ENCODE data around the gene TTC17. TPM values are rescaled to one million over a fixed set of nuclear protein-coding genes. Genes with fewer than 3 reads are reported as not detected.
"Not testable (repeated sequence)": the region's sequence is repeated elsewhere in the genome, so short reads cannot be mapped to it uniquely, and the experiment has no call there.

TTC17 gene
- total RNA-seq, 4 donors from 2014 or later = 46.9 to 130 (median 78.1) TPM

DNA sequence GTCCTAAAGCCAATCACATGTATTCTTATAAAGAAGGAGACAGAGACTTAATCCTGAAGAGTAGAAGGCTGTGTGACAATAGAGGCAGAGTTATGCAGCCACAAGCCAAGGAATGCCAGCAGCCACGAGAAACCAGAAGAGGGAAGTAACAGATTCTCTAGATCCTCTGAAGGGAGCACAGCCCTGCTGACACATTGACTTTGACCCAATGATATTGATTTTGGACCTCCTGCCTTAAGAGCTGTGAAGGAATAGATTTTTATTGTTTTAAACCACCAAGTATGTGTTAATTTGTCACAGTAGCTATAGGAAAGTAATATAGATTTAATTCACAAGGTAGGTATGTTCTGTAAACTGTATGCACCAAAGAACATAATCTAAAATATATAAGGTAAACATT is 103.6 kb downstream of the TTC17 start:
- TF ChIP-seq POLR2A (IDR thresholded peaks at IDR 0.05) (no peak), POLR2AphosphoS5 (IDR thresholded peaks at IDR 0.05) (no peak), EP300 (IDR thresholded peaks at IDR 0.05) (no peak)
- TF ChIP-seq, protein P1, sequence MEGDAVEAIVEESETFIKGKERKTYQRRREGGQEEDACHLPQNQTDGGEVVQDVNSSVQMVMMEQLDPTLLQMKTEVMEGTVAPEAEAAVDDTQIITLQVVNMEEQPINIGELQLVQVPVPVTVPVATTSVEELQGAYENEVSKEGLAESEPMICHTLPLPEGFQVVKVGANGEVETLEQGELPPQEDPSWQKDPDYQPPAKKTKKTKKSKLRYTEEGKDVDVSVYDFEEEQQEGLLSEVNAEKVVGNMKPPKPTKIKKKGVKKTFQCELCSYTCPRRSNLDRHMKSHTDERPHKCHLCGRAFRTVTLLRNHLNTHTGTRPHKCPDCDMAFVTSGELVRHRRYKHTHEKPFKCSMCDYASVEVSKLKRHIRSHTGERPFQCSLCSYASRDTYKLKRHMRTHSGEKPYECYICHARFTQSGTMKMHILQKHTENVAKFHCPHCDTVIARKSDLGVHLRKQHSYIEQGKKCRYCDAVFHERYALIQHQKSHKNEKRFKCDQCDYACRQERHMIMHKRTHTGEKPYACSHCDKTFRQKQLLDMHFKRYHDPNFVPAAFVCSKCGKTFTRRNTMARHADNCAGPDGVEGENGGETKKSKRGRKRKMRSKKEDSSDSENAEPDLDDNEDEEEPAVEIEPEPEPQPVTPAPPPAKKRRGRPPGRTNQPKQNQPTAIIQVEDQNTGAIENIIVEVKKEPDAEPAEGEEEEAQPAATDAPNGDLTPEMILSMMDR (IDR thresholded peaks at IDR 0.05) = no peak
- no peak for ATAC-seq
- 100% methylated on average over 1 of the region's 1 CpG for WGBS, 2 donors (ENCODE audit: low coverage in 1 of 2)

DNA sequence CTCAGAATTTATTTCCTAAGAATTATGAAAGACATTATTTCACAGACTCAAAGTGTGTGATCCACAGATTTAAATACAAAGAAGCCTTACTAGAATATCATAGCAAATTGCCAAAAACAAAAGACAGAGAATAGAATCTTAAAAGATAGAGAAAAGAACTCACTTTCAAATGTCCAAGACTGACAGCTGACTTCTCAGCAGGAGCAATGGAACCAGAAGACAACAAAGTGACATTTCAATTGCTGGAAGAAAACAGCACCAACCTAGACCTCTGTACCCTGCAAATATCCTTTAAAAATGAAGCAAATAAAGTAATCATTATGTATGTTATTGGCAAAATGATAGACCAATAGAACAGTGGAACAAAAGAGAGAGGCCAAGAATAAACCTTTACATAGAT is 109.2 kb downstream of the TTC17 start:
- Histone ChIP-seq H3K27ac (no peak overlapping the region), H3K36me3 (peaks cover 5 to 58% of the 10 kb centered on the region in 2 donors)

More for the DNA sequence above, 103.6 kb downstream of the TTC17 start:
- H3K4me1 ChIP-seq = no peaks in the 10 kb centered on the region
- no peak overlapping the region for H3K4me3 ChIP-seq
- H3K9me3 ChIP-seq = peaks cover 0 to 3% (median 0%) of the 10 kb centered on the region in 3 donors
- no peak overlapping the region for H3K27ac ChIP-seq
- no peaks in the 10 kb centered on the region for H3K27me3 ChIP-seq
- H3K36me3 ChIP-seq = peaks cover 0 to 94% of the 10 kb centered on the region in 2 donors

DNA sequence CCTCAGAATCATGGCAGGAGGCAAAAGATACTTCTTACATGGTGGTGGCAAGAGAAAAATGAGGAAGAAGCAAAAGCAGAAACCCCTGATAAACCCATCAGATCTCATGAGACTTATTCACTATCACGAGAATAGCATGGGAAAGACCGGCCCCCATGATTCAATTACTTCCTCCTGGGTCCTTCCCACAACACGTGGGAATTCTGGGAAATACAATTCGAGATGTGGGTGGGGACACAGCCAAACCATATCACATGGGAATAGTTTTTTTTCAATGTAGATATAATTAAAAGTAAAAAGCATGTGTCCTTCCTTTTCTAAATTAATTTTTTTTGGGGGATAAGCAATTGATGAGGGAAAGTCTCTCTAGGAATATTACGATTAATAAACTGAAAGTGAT is 118.8 kb downstream of the TTC17 start:
- H3K4me1 ChIP-seq, H3K27me3 ChIP-seq, H3K27ac ChIP-seq, ATAC-seq, H3K4me3 ChIP-seq: not testable (repeated sequence)
- Histone ChIP-seq H3K36me3 (peaks cover 0 to 36% of the 10 kb centered on the region in 2 donors), H3K9me3 (peaks cover 0 to 47% (median 0%) of the 10 kb centered on the region in 3 donors)
- WGBS, 2 donors (ENCODE audit: low coverage in 1 of 2) = 88 to 90% methylated on average over 5 of the region's 5 CpGs

More for the DNA sequence above, 109.2 kb downstream of the TTC17 start:
- Histone ChIP-seq H3K27me3 (no peaks in the 10 kb centered on the region), H3K4me1 (no peaks in the 10 kb centered on the region), H3K9me3 (peaks cover 0 to 15% (median 0%) of the 10 kb centered on the region in 3 donors), H3K4me3 (no peak overlapping the region)
- no peak for ATAC-seq
- no peak for TF ChIP-seq POLR2A (IDR thresholded peaks at IDR 0.05)
- no peak for TF ChIP-seq POLR2AphosphoS5 (IDR thresholded peaks at IDR 0.05)
- no peak for TF ChIP-seq EP300 (IDR thresholded peaks at IDR 0.05)
- TF ChIP-seq, protein P1 (IDR thresholded peaks at IDR 0.05) = no peak

DNA sequence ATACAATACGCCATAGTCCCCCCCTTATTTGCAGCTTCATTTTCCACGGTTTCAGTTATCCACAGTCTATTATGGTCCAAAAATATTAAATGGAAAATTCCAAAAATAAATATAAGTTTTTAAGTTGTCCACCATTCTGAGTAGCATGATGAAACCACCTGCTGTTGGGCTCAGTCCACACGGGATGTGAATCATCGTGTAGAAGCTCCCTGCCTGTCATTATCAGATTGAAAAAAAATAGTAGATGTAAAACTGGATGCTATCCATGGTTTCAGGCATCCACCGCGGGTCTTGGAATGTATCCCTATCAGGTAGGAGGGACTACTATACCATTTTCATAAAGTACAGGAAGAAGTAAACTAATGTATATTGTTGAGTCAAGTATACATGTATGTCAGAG is 127.4 kb downstream of the TTC17 start:
- no peak overlapping the region for H3K4me3 ChIP-seq
- ATAC-seq = no peak
- peaks cover 0 to 7% (median 0%) of the 10 kb centered on the region in 3 donors for H3K9me3 ChIP-seq
- H3K36me3 ChIP-seq = peaks cover 0 to 38% of the 10 kb centered on the region in 2 donors
- no peak overlapping the region for H3K27ac ChIP-seq
- WGBS, 2 donors (ENCODE audit: low coverage in 1 of 2) = 81 to 88% methylated on average over 4 to 6 of the region's 6 CpGs
- H3K27me3 ChIP-seq = no peaks in the 10 kb centered on the region
- no peak for TF ChIP-seq POLR2AphosphoS5 (IDR thresholded peaks at IDR 0.05)
- H3K4me1 ChIP-seq = no peaks in the 10 kb centered on the region

DNA sequence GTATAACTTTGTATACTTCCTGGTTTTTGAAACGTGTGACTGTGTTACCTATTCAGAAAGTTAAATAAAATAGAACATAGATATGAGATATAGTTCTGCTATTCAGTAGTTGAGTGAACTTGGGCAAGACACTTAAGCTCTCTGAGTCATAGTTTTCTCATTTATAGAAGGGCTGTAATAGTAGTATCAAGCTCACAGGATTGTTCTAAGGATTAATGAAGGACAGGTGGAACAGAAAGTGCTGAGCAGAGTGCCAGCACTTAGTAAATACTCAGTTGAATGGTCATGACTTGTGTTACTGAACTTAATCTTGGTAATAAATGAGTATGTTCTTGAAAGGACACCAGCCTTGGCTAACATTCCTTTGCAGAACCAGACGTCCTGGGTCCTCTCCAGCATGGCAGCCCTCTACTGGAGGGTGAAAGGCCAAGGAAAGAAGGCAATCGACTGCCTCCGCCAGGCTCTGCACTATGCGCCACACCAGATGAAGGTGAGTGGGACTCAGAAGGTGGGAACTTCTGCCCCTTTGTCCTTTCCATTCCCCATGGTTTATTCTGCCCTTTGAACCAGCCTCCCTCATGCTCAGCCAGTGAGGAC is 131.2 kb downstream of the TTC17 start:
- Histone ChIP-seq H3K36me3 (peaks cover 0 to 65% of the 10 kb centered on the region in 2 donors), H3K27me3 (no peaks in the 10 kb centered on the region), H3K4me3 (no peak overlapping the region), H3K4me1 (no peaks in the 10 kb centered on the region), H3K9me3 (no peaks in the 10 kb centered on the region), H3K27ac (no peak overlapping the region)
- WGBS, 2 donors (ENCODE audit: low coverage in 1 of 2) = 79% methylated on average over 3 to 5 of the region's 5 CpGs
- no peak for ATAC-seq
- TF ChIP-seq POLR2AphosphoS5 (IDR thresholded peaks at IDR 0.05) = peak; percentile 67
- TF ChIP-seq, protein P1 (IDR thresholded peaks at IDR 0.05) = no peak

DNA sequence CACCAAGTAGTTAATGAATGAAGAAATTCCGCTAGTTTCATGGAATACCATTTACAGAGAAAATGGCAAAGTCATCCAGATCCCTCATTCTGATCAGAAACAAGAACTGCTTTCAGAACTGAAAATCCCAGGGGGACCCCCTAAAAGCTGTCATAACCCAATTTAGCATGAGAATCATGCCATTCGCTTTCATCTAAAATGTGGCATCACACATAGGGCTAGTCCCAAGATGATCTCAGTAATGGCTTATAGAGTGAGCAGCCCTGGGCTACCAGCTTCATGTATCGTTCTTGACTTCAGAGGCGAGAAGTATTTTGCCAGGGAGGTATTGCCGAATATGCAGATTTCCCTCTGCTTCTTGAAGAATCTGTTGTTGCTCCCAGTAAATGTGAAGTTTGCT is 134.0 kb downstream of the TTC17 start:
- no peak overlapping the region for H3K27ac ChIP-seq
- TF ChIP-seq EP300 (IDR thresholded peaks at IDR 0.05) (no peak), POLR2AphosphoS5 (IDR thresholded peaks at IDR 0.05) (no peak), POLR2A (IDR thresholded peaks at IDR 0.05) (no peak)
- TF ChIP-seq, protein P1 (IDR thresholded peaks at IDR 0.05) = no peak
- no peaks in the 10 kb centered on the region for H3K27me3 ChIP-seq
- WGBS, 2 donors (ENCODE audit: low coverage in 1 of 2) = 72 to 100% methylated on average over 2 to 3 of the region's 5 CpGs
- H3K4me1 ChIP-seq = no peaks in the 10 kb centered on the region
- no peaks in the 10 kb centered on the region for H3K9me3 ChIP-seq
- peaks cover 0 to 63% of the 10 kb centered on the region in 2 donors for H3K36me3 ChIP-seq
- no peak overlapping the region for H3K4me3 ChIP-seq
- ATAC-seq = no peak
